Embryonic facial prominence (tissue), 1 donor: Measurements from ENCODE around the gene ZC3H4.
"Not testable (repeated sequence)": the region's sequence is repeated elsewhere in the genome, so short reads cannot be mapped to it uniquely, and the experiment has no call there.

Source experiments
- DNase-seq: peaks from one replicate; pipeline ENCODE4 v3.0.0-alpha.2; 2016; ENCODE audit errors: extremely low spot score

Gene ZC3H4

DNA sequence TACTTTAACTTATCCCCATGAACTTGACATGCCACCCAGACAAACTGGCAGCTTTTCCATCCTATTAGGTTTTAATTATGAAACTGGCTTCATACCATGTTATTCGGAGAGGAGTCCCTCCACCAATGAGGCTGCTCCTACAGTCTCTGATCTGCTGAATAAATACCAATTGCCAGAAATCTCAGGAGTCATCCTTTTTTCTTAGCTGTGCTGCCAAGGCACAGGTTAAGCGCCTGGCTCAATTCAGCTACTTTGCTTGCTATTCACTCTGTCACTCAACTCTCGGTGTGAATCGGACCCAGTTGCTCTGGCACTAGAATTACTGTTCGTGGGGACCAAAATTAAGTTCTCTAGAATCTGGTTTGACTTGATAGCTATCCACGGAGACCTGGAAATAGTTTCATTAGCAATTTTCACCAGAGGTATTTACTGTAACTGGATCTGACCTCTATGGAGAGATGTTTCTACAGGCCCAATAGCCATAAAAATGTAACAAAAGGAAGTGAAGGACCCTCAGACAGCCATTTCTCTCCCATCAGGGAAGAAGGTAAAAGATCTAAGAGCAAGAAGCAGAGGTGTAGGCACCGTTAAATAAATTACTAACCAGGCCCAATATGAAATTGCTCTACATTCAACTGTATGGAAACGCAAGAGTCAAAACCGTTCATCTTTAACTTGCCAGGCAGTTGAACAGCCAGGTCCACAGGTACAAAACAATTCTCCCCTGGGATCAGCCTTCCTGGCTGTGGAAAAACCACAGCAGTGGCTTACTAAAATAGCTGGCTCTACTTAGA is 5.4 kb downstream of the ZC3H4 start:
- DNase-seq, result no peak

DNA sequence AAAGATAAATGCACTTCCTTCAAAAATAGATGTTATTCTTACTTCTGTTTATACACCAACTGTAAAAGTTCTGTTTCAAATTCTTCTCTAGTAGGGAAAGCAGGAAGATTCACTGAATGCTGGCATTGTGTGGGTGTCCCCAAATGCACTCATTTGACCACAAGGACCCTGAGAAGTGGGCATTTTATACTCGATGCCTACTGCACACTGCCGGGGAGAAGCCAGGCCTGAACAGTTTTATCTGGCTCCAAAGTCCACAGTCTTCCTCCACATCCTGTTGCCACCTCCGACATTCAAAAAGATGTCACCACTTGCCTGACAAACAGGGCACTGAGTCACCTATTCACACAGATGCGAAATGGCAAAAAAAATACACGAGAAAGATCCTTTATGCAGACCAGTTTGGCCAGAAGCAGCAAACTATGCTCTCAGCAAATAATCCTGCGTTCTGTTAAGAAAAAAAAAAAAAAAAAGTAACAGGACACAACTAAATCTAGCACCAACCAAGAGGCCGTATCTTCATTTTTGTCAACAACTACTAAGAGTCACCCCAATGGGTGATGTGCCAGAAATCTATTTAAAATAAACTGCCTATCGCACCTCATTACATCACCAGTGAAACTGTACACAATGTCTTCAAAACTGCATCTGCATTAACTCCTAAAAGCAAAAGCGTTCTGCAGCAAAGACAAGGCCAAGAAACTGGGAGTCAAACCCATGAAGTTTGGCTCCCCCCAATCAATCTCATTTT is 6.2 kb downstream of the ZC3H4 start:
- DNase-seq, result no peak

DNA sequence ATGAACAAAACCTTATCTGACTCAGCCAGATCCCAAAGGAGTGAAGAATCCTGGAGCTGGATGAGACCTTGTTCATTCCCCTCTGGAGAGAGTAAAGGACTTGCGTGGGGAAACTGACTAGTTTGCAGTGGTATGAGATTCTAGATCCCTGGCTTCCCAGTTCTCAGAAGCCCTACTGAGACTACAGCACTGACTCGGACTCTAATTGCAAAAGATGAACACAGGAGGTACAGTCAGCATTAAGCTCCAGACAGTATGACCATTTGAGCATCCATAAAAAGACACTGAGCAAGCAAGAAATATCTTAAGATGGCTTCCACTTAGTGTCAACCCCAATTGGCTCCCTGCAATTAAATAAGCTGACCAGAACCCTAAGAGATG is 6.8 kb downstream of the ZC3H4 start:
- DNase-seq, result no peak

GRCh38 chr19:47105874-47106273 is 7.7 kb downstream of the ZC3H4 start:
- DNase-seq, result no peak

DNA sequence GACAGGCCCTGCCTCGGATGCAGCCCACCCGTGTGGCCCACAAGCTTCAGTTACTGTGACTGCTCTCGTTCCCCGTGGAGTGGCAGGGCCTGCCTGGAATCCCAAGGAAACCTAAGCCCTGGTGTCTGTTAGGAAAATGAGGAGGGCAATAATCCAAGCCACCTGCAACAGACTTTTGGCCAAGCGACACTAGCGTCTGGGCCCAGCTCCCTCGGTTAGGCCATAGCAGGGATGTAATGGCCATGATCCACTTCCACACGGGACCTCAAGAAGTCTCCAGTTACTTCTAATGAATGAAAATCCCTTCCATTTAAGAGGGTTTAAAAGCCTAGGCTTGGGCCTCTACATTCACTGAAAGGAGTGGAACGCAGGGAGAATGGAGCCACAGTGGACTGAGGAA is 8.9 kb downstream of the ZC3H4 start:
- no peak for DNase-seq

GRCh38 chr19:47102346-47103060 is 11.1 kb downstream of the ZC3H4 start:
- no peak for DNase-seq

- not testable (repeated sequence) for DNase-seq
Measured at GRCh38 chr19:47101116-47101515, 12.5 kb downstream of the ZC3H4 start.

DNA sequence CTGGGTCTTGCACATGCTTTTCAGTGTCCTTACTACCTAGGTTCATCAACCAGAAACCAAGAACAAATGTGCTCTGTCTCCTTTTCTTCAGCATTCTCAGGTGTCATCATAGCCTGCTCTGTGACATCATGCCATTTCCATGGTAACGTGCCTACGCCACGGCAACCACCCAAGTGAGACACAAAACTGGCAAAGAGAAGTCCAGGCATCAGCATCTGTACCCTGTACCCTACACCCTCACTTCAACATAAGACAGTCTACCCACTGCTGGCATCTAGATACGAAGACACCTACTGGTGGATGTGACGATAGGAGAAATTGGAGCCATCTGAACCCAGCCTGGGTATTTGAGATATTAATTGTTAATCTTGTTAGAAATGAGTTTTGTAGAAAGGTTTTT is 13.3 kb downstream of the ZC3H4 start:
- no peak for DNase-seq

GRCh38 chr19:47099576-47100050 is 14.0 kb downstream of the ZC3H4 start:
- DNase-seq, result no peak

DNA sequence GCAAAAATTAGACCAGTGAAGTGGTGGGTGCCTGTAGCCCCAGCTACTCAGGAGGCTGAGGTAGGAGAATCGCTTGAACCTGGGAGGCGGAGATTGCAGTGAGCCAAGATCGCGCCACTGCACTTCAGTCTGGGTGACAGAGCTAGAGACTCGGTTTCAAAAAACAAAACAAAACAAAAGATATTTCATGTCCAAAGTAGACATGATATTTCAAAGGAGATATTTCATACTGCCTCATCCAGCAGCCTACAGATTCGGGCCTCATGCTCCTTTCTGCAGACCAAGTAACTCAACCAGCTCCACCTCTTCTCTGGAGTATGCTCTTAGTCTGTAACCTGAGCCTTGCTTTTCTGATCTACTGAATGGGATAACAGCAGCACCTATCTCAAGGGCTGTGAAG is 15.0 kb downstream of the ZC3H4 start:
- no peak for DNase-seq

GRCh38 chr19:47097396-47098201 is 16.0 kb downstream of the ZC3H4 start:
- DNase-seq, result no peak

- no peak for DNase-seq
Measured at GRCh38 chr19:47096721-47097120, 16.9 kb downstream of the ZC3H4 start.

DNA sequence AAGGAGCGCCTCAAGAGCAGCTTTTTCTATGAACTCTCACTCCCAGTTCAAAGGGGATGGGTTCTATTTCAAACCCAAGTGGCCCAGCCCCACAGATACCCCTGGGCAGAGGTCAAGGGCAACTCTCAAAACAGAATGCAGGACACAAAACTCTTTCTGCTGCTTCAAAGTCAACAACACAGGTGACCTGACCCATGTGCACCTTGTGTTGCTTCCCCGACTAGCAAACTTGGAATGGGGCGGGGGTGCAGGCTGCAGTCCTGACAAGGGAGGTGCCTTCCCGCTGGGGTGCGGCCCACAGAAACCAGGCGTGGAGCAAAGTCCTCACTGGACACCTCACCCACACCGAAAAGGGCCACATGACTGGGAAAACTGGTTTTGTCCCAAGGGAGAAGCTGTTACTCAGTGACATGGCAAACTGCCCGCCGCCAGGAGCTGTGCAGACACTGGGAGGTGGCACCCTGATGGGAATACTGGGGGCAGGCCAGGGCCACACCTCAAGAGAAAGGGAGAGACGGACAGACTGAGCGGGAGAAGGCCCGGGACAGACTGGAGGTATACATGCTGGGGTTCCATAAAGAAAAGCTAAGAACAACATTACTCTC is 17.4 kb downstream of the ZC3H4 start:
- no peak for DNase-seq

- DNase-seq, result no peak
Measured at GRCh38 chr19:47095476-47096099, 18.0 kb downstream of the ZC3H4 start.

DNA sequence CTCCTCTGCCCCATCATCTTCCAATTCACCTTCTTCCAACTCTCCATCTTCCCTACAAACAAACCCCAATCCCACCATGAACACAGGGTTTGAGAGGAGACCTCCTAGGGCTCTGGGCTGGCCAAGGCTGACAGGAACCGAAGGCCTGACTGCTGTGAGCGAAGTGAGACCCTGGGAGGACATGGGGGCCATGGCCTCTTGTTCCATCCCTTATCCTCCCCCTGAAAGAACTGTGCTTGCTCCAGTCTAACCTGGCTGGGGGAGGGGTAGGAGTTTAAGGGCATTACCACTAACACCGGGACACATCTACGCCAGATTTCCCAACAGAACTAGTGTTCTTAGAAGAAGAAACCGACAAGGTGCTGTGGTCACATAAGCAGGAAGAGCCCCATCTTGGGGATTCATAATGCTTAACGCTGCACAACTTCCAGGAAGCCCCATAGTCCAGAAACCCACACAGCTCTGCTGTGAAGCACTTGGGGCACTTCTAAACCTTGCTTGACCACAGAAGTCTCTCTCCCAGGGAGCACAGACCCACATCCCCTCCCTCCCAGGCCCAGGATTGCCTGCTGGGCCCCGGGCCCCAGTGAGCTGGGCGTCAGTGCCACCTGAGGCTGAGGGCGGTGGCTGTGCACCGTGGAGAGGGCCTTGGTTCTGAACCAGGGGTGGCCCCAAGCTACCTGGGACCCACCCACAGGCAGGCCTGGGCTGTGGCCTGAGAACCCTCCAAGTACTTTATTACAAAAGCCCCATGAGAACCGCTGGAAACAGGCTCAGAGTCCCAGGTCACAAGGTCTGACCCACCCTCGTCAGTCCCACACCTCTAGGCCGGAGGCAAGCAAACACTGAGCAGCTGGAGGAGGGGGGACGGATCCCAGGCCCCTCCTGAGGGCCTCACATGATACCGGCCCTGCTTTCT is 18.8 kb downstream of the ZC3H4 start:
- DNase-seq, result no peak

GRCh38 chr19:47093841-47094240 is 19.7 kb downstream of the ZC3H4 start:
- no peak for DNase-seq

GRCh38 chr19:47093254-47093653 is 20.3 kb downstream of the ZC3H4 start:
- DNase-seq, result no peak

DNA sequence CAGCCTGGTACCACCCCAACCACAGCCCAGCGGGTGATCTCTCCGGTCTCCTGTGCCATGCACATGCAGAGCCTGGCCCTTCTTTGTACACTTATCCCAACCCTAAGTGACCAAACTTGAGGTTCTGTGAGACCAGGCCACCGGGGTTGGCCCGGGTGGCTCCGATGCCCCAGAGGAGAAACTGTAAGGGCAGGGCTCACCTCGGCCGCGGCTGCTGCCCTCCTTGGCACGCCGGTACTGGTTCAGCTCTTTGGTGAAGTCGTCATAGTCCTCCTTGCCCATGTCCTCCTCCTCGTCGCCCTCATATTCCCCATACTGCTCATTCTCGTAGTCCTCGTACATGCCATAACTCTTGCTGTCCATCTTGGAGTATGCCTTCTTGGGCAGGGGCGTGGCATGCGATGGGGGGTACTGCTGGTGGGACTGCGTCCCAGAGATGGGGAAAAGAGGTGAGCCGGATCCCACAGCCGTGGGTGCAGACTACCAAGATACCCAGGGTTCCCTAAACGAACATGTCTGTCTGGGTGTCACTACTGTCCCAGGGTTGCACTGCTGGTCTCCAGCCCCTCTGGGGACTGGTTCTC is 23.7 kb downstream of the ZC3H4 start:
- no peak for DNase-seq

DNA sequence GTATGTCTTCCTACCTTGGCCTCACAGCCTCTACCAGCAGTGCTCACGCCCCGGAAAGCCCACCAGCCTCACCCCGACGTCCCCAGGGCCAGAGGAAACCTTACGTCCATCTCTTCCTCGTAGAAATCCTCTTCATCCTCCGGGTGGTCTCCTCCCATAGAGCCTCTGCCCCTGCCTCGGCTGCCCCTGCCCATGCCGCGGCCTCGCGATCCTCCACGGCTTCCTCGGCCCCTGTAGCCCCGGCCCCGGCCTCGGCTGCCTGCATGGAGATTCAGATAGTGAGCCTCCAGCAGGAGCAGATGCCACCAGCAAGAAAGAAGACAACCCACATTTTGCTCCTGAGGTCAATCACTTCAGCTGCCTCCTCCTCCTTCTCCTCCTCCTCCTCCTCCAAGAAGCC is 27.3 kb downstream of the ZC3H4 start:
- DNase-seq, result no peak
